KMS-11 (cell line): ENCODE data around the gene KLK8.

Experiments used
- H2AFZ ChIP-seq: fragments of 200-600 bp; sonication (generic); 2 replicates; pipeline ENCODE4 v1.6.1; 2016; ENCODE audit warnings: antibody characterized with exemption, mixed run types, low read depth
- H3K27ac ChIP-seq: fragments of 200-600 bp; sonication (generic); 2 replicates; pipeline ENCODE4 v1.6.1; 2016; ENCODE audit warnings: mild to moderate bottlenecking, mixed run types
- H3K27me3 ChIP-seq: fragments of 200-600 bp; sonication (generic); 2 replicates; pipeline ENCODE4 v1.6.1; 2017; ENCODE audit warnings: mild to moderate bottlenecking, low read depth, mixed run types, moderate library complexity; ENCODE audit not compliant: insufficient read depth
- H3K36me3 ChIP-seq: fragments of 200-600 bp; sonication (generic); 2 replicates; pipeline ENCODE4 v1.6.1; 2017; ENCODE audit warnings: mild to moderate bottlenecking, mixed run types; ENCODE audit not compliant: insufficient read depth
- H3K4me1 ChIP-seq: fragments of 200-600 bp; sonication (generic); 2 replicates; pipeline ENCODE4 v1.6.1; 2016; ENCODE audit warnings: mild to moderate bottlenecking, low read depth, mixed run types; ENCODE audit not compliant: poor library complexity, severe bottlenecking
- H3K4me2 ChIP-seq: fragments of 200-600 bp; sonication (generic); 2 replicates; pipeline ENCODE4 v1.7.0; 2016; ENCODE audit warnings: mild to moderate bottlenecking, mixed run types
- H3K4me3 ChIP-seq: fragments of 200-600 bp; sonication (generic); IDR thresholded peaks from 2 replicates; pipeline ENCODE4 v1.6.1; 2017; ENCODE audit warnings: low read depth, low read length, mixed read lengths; ENCODE audit not compliant: insufficient read depth
- H3K79me2 ChIP-seq: fragments of 200-600 bp; sonication (generic); 2 replicates; pipeline ENCODE4 v1.6.1; 2016; ENCODE audit warnings: low read depth, mixed run types; ENCODE audit not compliant: insufficient read depth
- H3K9ac ChIP-seq: fragments of 200-600 bp; sonication (generic); 2 replicates; pipeline ENCODE4 v1.6.1; 2016; ENCODE audit warnings: mild to moderate bottlenecking, mixed run types
- H4K20me1 ChIP-seq: fragments of 200-600 bp; sonication (generic); 2 replicates; pipeline ENCODE4 v1.6.1; 2016; ENCODE audit warnings: mild to moderate bottlenecking, mixed run types; ENCODE audit not compliant: insufficient read depth
- TF ChIP-seq, protein P1 (sequence below): fragments of 200-600 bp; sonication (generic); conservative IDR thresholded peaks from 2 replicates; pipeline ENCODE4 v1.6.1; 2017; ENCODE audit warnings: low read depth, mild to moderate bottlenecking, antibody characterized with exemption, low read length, moderate library complexity, mixed read lengths

KLK8 gene

DNA sequence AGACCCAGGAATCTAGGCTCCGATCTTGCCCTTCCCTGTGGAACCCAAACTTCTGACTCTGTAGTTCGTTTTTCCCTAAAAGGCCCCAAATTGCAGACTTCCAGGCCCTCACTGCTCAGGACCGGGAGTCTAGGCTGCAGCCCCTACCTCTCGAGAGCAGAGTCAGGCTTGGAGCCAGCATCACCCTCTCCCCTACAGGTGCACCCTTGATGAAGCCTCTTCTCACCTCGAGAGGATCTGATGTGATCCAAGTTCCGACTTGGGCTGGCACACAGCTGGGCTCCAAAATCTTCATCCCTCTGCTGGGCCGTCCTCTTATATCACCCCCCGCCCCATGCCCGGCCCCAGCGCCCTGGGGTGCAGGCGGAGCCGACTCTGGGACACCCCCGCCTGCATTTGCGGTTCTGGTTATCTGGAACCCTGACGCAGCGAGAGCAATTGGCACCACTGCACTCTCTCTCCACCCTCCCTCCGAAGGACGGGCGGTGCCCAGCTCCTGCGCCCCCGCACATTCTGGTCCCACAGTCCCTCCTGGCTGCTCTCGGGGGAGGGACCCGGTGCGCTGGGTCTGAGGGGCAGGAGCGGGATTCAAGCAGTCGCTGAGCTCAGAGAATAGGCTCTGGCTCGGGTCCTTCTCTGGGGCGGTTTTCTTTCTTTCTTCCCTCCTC lies 17.6 kb downstream of the KLK8 start, which contains the start of gene KLK7:
KLK7 (minus strand) TSS at position 293 of the 668 bp plus-strand sequence. CDS start 1,518 bp downstream, outside the sequence.
- Histone ChIP-seq H4K20me1 (no peaks in the 10 kb centered on the region), H3K9ac (no peak within 1 kb of the TSS), H2AFZ (no peak within 1 kb of the TSS), H3K27me3 (no peaks in the 10 kb centered on the region; the same call in 1 of the 2 replicates), H3K36me3 (no peaks in the 10 kb centered on the region), H3K4me1 (no peaks in the 10 kb centered on the region), H3K4me3 (no peak within 1 kb of the TSS), H3K4me2 (no peak within 1 kb of the TSS), H3K27ac (no peak within 1 kb of the TSS), H3K79me2 (no peaks in the 10 kb centered on the region)
- TF ChIP-seq, protein P1, sequence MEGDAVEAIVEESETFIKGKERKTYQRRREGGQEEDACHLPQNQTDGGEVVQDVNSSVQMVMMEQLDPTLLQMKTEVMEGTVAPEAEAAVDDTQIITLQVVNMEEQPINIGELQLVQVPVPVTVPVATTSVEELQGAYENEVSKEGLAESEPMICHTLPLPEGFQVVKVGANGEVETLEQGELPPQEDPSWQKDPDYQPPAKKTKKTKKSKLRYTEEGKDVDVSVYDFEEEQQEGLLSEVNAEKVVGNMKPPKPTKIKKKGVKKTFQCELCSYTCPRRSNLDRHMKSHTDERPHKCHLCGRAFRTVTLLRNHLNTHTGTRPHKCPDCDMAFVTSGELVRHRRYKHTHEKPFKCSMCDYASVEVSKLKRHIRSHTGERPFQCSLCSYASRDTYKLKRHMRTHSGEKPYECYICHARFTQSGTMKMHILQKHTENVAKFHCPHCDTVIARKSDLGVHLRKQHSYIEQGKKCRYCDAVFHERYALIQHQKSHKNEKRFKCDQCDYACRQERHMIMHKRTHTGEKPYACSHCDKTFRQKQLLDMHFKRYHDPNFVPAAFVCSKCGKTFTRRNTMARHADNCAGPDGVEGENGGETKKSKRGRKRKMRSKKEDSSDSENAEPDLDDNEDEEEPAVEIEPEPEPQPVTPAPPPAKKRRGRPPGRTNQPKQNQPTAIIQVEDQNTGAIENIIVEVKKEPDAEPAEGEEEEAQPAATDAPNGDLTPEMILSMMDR: no peak

GRCh38 chr19:50982186-50982585 lies 19.2 kb downstream of the KLK8 start:
- Histone ChIP-seq H3K9ac (no peak overlapping the region), H4K20me1 (no peaks in the 10 kb centered on the region), H3K27ac (no peak overlapping the region), H3K4me3 (no peak overlapping the region), H3K4me2 (no peak overlapping the region), H2AFZ (no peak overlapping the region), H3K4me1 (no peaks in the 10 kb centered on the region), H3K79me2 (no peaks in the 10 kb centered on the region), H3K36me3 (no peaks in the 10 kb centered on the region), H3K27me3 (no peaks in the 10 kb centered on the region)
- TF ChIP-seq, protein P1: no peak

- H3K27ac ChIP-seq: no peak overlapping the region
- H3K79me2 ChIP-seq: no peaks in the 10 kb centered on the region
- H3K9ac ChIP-seq: no peak overlapping the region
- H3K36me3 ChIP-seq: no peaks in the 10 kb centered on the region
- no peaks in the 10 kb centered on the region for H3K4me1 ChIP-seq
- H3K4me3 ChIP-seq: no peak overlapping the region
- no peak overlapping the region for H3K4me2 ChIP-seq
- H2AFZ ChIP-seq: no peak overlapping the region
- no peaks in the 10 kb centered on the region for H3K27me3 ChIP-seq
- H4K20me1 ChIP-seq: no peaks in the 10 kb centered on the region
- TF ChIP-seq, protein P1: no peak
These were observed 19.7 kb downstream of the KLK8 start for GRCh38 chr19:50981587-50982146.

- Histone ChIP-seq H3K9ac (no peak overlapping the region), H3K79me2 (no peaks in the 10 kb centered on the region), H3K36me3 (no peaks in the 10 kb centered on the region), H3K27me3 (no peaks in the 10 kb centered on the region), H3K4me1 (no peaks in the 10 kb centered on the region), H2AFZ (no peak overlapping the region), H3K4me3 (no peak overlapping the region), H3K27ac (no peak overlapping the region), H3K4me2 (no peak overlapping the region), H4K20me1 (no peaks in the 10 kb centered on the region)
- TF ChIP-seq, protein P1: no peak
These were observed 21.2 kb downstream of the KLK8 start for GRCh38 chr19:50980208-50980607.
